Cardiac fibroblast (primary cell): ENCODE data around the gene PCDHA11.
"Not testable (repeated sequence)": the region's sequence is repeated elsewhere in the genome, so short reads cannot be mapped to it uniquely, and the experiment has no call there.

ENCODE experiments used
- DNase-seq, 2 donors: peaks; one replicate each; pipeline versions ENCODE4 v3.0.0 to v3.0.0-alpha.2; 2010; ENCODE audit warnings: low read depth in 2 of 2
- H3K4me3 ChIP-seq, 2 donors: replicated peaks in 1 of 2; 1 replicate in 1 of 2; 2 replicates in 1 of 2; pipeline ENCODE4 v1.5.1; 2011; ENCODE audit warnings: low read depth in 2 of 2, low read length in 2 of 2, mild to moderate bottlenecking in 2 of 2, moderate library complexity in 1 of 2
- CTCF ChIP-seq: IDR thresholded peaks from one replicate; pipeline ENCODE4 v1.5.1; 2011; ENCODE audit warnings: low read depth, mild to moderate bottlenecking, low read length, inconsistent platforms

Gene PCDHA11

GRCh38 chr5:140875085-140876065, 6.6 kb downstream of the PCDHA11 start, which contains the start of gene PCDHA12:
TSS of gene PCDHA12 (plus strand) at chr5:140875308. CDS start at chr5:140875473, 165 bp downstream.
- H3K4me3 ChIP-seq, result no peak within 1 kb of the TSS
- TF ChIP-seq CTCF, result no peak

GRCh38 chr5:140876541-140877261, 7.9 kb downstream of the PCDHA11 start:
- not testable (repeated sequence) for H3K4me3 ChIP-seq

More at GRCh38 chr5:140875085-140876065, 6.6 kb downstream of the PCDHA11 start, which contains the start of gene PCDHA12:
- peak in 1 of 2 donors; percentile 9 for DNase-seq

GRCh38 chr5:140877262-140877581, 8.5 kb downstream of the PCDHA11 start:
- TF ChIP-seq CTCF, result no peak
- DNase-seq, result no peak
- H3K4me3 ChIP-seq, result no peak overlapping the region

More at GRCh38 chr5:140876541-140877261, 7.9 kb downstream of the PCDHA11 start:
- DNase-seq, result not testable (repeated sequence)

- H3K4me3 ChIP-seq, result no peak within 1 kb of the TSS
- DNase-seq, result peak in 1 of 2 donors; percentile 42
- TF ChIP-seq CTCF, result no peak
Measured at GRCh38 chr5:140881889-140882590, 13.3 kb downstream of the PCDHA11 start, which contains the start of gene PCDHA13. TSS of gene PCDHA13 (plus strand) at chr5:140882124. CDS start at chr5:140882269, 145 bp downstream.

GRCh38 chr5:140882591-140882899, 13.8 kb downstream of the PCDHA11 start:
- H3K4me3 ChIP-seq, result no peak overlapping the region
- DNase-seq, result peak in 1 of 2 donors; percentile 13
- no peak for TF ChIP-seq CTCF

GRCh38 chr5:140883373-140883772, 14.6 kb downstream of the PCDHA11 start:
- H3K4me3 ChIP-seq, result no peak overlapping the region
- no peak for TF ChIP-seq CTCF
- no peak for DNase-seq
